Bronchial epithelial cell (primary cell): Measurements from ENCODE around the gene FAM13B. TPM values are rescaled to one million over a fixed set of nuclear protein-coding genes. Genes with fewer than 3 reads are reported as not detected.

Source experiments
- DNase-seq: peaks from one replicate; pipeline ENCODE4 v3.0.0-alpha.2; 2010; ENCODE audit warnings: low read depth
- FAIRE-seq: peaks from 2 replicates; lab custom pipeline; 2011; peaks lifted over from hg19 to GRCh38; lab: Jason Lieb, UNC
- H3K27me3 ChIP-seq: 2 replicates; pipeline ENCODE4 v1.5.1; 2011; ENCODE audit warnings: low read length; ENCODE audit not compliant: control insufficient read depth, insufficient read depth
- H3K36me3 ChIP-seq: 2 replicates; pipeline ENCODE4 v1.5.1; 2011; ENCODE audit warnings: low read length; ENCODE audit not compliant: control insufficient read depth, insufficient read depth
- H3K4me3 ChIP-seq: 2 replicates; pipeline ENCODE4 v1.5.1; 2011; ENCODE audit warnings: mild to moderate bottlenecking, low read depth, low read length, control low read depth
- CTCF ChIP-seq: IDR thresholded peaks from 2 replicates; pipeline ENCODE4 v1.5.1; 2011; ENCODE audit warnings: mild to moderate bottlenecking, moderate library complexity, low read length, control low read depth, inconsistent platforms; ENCODE audit not compliant: insufficient read depth, severe bottlenecking
- total RNA-seq: library from RNA; depleted of rRNA; stranded (reverse); fragments of >200 nt; gene quantifications from 2 replicates; pipeline ENCODE4 v1.2.1, GENCODE V29; 2014

Gene FAM13B
- total RNA-seq, 1 donor from 2014 or later: 10.5 TPM

GRCh38 chr5:137932800-137933199 is 100.1 kb downstream of the FAM13B start:
- no peak for TF ChIP-seq CTCF
- DNase-seq: no peak
- H3K4me3 ChIP-seq: no peak overlapping the region
- no peaks in the 10 kb centered on the region for H3K27me3 ChIP-seq
- no peaks in the 10 kb centered on the region for H3K36me3 ChIP-seq
- FAIRE-seq: no peak

DNA sequence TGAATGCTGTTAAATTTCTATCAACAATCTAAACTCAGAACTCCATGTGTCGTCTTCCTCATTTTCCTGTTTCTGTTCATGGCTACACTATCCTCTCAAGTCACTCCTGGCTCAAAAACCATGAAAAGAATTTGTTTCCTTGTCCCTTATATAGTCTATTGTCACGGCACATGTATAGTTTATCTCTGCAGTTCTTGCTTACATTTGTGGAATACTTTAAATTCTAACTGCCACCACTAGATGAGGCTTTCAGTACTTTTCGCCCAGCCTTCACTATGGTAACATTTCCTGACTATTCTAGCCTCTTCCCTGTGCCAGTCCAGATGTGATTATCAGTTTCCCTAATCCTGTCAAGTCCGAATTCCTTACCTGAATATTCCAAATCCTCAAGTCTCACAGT is 109.0 kb downstream of the FAM13B start:
- H3K27me3 ChIP-seq: no peaks in the 10 kb centered on the region
- no peak overlapping the region for H3K4me3 ChIP-seq
- no peak for TF ChIP-seq CTCF
- DNase-seq (no peak), FAIRE-seq (no peak)
- no peaks in the 10 kb centered on the region for H3K36me3 ChIP-seq

- Histone ChIP-seq H3K36me3 (no peaks in the 10 kb centered on the region), H3K27me3 (no peaks in the 10 kb centered on the region), H3K4me3 (no peak overlapping the region)
- no peak for TF ChIP-seq CTCF
- DNase-seq: no peak
- FAIRE-seq: no peak
Observed at GRCh38 chr5:137921931-137922330, 110.9 kb downstream of the FAM13B start.

DNA sequence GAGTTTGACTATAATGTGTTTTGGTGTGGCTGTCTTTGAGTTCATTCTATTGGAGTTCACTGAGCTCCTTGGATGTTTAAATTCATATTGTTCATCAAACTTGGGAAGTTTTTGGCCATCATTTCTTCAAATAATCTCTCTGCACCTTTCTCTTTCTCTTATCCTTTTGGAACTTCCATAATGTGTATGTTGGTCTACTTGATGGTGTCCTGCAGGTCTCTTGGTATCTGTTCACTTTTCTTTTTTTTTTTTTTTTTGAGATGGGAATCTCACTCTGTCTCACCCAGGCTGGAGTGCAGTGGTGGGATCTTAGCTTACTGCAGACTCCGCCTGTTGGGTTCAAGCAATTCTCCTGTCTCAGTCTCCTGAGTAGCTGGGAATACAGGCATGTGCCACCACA is 116.0 kb downstream of the FAM13B start:
- DNase-seq (no peak), FAIRE-seq (no peak)
- H3K36me3 ChIP-seq: no peaks in the 10 kb centered on the region
- TF ChIP-seq CTCF: no peak
- H3K4me3 ChIP-seq: no peak overlapping the region
- H3K27me3 ChIP-seq: no peaks in the 10 kb centered on the region

DNA sequence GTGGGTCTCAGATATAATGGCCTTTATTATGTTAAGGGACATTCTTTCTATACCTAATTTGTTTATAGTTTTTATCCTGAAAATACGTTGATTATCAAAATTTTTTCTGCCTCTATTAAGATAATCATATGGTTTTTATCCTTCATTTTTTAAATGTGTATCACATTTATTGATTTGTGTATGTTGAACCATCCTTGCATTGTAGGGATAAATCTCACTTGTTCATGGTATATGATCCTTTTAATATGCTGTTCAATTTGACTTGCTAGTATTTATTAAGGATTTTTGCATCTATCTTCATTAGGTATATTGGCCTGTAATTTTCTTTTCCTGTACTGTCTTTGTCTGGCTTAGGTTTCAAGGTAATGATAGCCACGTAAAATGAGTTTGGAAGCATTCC is 118.1 kb downstream of the FAM13B start:
- FAIRE-seq (no peak), DNase-seq (no peak)
- no peak overlapping the region for H3K4me3 ChIP-seq
- H3K27me3 ChIP-seq: no peaks in the 10 kb centered on the region
- H3K36me3 ChIP-seq: no peaks in the 10 kb centered on the region
- TF ChIP-seq CTCF: no peak

DNA sequence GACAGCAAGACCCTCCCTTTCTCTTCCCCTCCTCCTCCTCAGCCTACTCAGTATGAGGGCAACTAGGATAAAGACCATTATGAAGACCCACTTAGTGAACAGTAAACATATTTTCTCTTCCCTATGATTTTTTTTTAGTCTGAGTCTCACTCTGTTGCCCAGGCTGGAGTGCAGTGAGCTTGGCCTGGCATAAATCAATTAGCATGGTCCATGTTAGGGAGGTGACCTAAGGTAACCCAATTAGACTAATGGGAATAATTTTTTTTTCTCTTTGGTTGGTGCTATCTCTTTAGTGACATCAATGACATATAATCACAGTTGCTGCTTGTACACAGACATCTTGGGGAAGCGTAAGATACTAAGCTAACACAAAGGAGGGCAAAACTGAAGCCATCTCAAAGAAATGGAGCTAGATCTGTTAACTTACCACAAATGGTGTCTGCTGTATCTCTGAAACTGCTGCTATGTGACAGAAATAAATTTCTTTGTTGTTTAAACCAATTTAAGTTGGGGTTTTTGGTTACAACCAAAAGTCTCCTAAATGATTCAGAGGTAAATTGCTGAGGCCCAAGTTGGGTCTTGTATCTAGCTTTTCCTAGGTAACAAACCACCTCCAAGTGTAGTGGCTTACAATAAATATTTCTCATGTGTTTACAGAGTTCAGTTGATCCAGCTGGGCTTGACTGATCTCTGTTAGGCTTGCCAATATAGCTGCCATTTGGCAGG is 130.3 kb downstream of the FAM13B start:
- FAIRE-seq: no peak
- no peak for TF ChIP-seq CTCF
- DNase-seq: no peak

More for the DNA sequence above, 130.3 kb downstream of the FAM13B start:
- Histone ChIP-seq H3K4me3 (no peak overlapping the region), H3K36me3 (no peaks in the 10 kb centered on the region), H3K27me3 (no peaks in the 10 kb centered on the region)
